PC-9 (cell line): ENCODE measurements around the gene ID2. TPM values are rescaled to one million over a fixed set of nuclear protein-coding genes. Genes with fewer than 3 reads are reported as not detected.

Experiments used
- BruUV-seq: library from RNA; stranded (reverse); fragments of 400-500 nt; replicated peaks from 2 replicates; lab custom pipeline; 2021; lab: Mats Ljungman, UMichigan
- CTCF ChIA-PET: fragments of 300-600 bp; sonication (Branson Sonifier 250); formaldehyde crosslinking; loops from one replicate; lab custom pipeline; 2022; ENCODE audit warnings: antibody characterized with exemption; lab: Charles Lee
- POLR2A ChIA-PET: fragments of 300-600 bp; sonication (Branson Sonifier 250); formaldehyde crosslinking; loops from one replicate; lab custom pipeline; 2022; ENCODE audit warnings: antibody characterized with exemption; ENCODE audit not compliant: unreplicated experiment; lab: Charles Lee
- DNase-seq, 2 experiments: peaks; one replicate each; pipeline versions ENCODE4 v3.0.0 to v3.0.0-alpha.2; 2015 to 2022; ENCODE audit warnings: mixed read lengths in 1 of 2
- H2AFZ ChIP-seq: fragments of 200-600 bp; sonication (generic); 2 replicates; pipeline ENCODE4 v1.8.1; 2017; ENCODE audit warnings: antibody characterized with exemption
- H3F3A ChIP-seq: fragments of 200-600 bp; sonication (generic); 2 replicates; pipeline ENCODE4 v1.8.1; 2017; ENCODE audit warnings: antibody characterized with exemption, mild to moderate bottlenecking, low read depth; ENCODE audit not compliant: insufficient read depth
- H3K27ac ChIP-seq: fragments of 200-600 bp; sonication (generic); 2 replicates; pipeline ENCODE4 v1.6.1; 2016; ENCODE audit warnings: mixed run types
- H3K27me3 ChIP-seq: fragments of 200-600 bp; sonication (generic); 2 replicates; pipeline ENCODE4 v1.6.1; 2016; ENCODE audit warnings: low read depth, mixed run types; ENCODE audit not compliant: insufficient read depth
- H3K36me3 ChIP-seq: fragments of 200-600 bp; sonication (generic); 2 replicates; pipeline ENCODE4 v1.6.1; 2016; ENCODE audit warnings: low read depth, mixed run types
- H3K4me1 ChIP-seq: fragments of 200-600 bp; sonication (generic); replicated peaks from 2 replicates; pipeline ENCODE4 v1.6.1; 2016; ENCODE audit warnings: mixed run types; ENCODE audit not compliant: insufficient read depth
- H3K4me2 ChIP-seq: fragments of 200-600 bp; sonication (generic); 2 replicates; pipeline ENCODE4 v1.6.1; 2017; ENCODE audit warnings: mixed run types
- H3K4me3 ChIP-seq: fragments of 200-600 bp; sonication (generic); 2 replicates; pipeline ENCODE4 v1.6.1; 2016; ENCODE audit warnings: mixed run types
- H3K79me2 ChIP-seq: fragments of 200-600 bp; sonication (generic); 2 replicates; pipeline ENCODE4 v1.6.1; 2017; ENCODE audit warnings: low read depth, mixed run types
- H3K9me2 ChIP-seq: fragments of 200-600 bp; sonication (generic); 2 replicates; pipeline ENCODE4 v1.8.1; 2017; ENCODE audit warnings: mild to moderate bottlenecking; ENCODE audit not compliant: insufficient read depth
- H3K9me3 ChIP-seq: fragments of 200-600 bp; sonication (generic); 2 replicates; pipeline ENCODE4 v1.8.1; 2016; ENCODE audit warnings: low read depth; ENCODE audit not compliant: insufficient read depth
- H4K20me1 ChIP-seq: fragments of 200-600 bp; sonication (generic); 2 replicates; pipeline ENCODE4 v1.8.1; 2017; ENCODE audit not compliant: insufficient read depth
- EZH2 ChIP-seq: fragments of 200-600 bp; sonication (generic); IDR thresholded peaks from 2 replicates; pipeline ENCODE4 v1.8.0; 2017; ENCODE audit warnings: antibody characterized with exemption, low read depth
- intact Hi-C: fragments of 100-400 bp; cut with micrococcal nuclease; formaldehyde crosslinking; loops from one replicate; pipeline ENCODE4 v1.10.0; 2022; ENCODE audit not compliant: unreplicated experiment
- total RNA-seq: library from RNA; stranded (reverse); gene quantifications from 2 replicates; pipeline ENCODE4 v1.2.3, GENCODE V29; 2021
- TF ChIP-seq, protein P1 (sequence below): fragments of 200-600 bp; sonication (generic); conservative IDR thresholded peaks from 2 replicates; pipeline ENCODE4 v1.6.1; 2017; ENCODE audit warnings: mixed run types, antibody characterized with exemption, mild to moderate bottlenecking, moderate library complexity

ID2 gene
- total RNA-seq, 1 experiment from 2014 or later, result 0.61 TPM

DNA sequence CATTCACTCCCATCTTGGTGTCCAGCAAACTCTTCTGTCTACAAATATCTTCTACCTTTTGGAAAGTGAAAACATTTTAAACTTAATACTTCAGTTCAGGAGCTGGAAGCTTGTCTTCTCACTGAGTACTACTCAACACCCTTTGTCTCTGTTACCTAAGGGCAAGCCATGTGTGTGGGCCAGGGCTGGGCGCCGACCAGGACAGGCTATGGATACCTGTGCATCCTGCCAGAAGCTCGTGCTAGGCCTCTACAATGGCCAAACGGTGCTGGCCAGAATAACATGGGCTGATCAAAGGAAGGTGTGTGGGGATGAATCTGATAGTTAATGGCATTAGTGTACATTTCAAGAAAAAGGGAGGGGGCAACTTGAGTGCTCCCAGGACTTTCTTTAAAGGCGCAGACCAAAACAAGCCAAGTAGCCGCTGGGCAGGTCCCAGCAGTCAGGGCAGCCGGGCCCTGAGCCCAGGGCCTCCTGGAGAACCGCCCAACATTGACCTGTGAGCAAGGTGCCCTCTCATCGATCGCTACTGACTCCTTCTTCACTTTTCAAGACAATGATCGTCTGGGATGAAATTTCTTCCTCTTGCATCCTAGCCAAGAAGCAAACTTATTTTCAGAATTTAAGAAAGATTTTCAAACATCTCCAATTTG, 29.0 kb upstream of the ID2 start:
- no peaks in the 10 kb centered on the region for H3K9me3 ChIP-seq
- H3K4me3 ChIP-seq, result no peak overlapping the region
- intact Hi-C loops, result no loop called here
- H3K27ac ChIP-seq, result no peak overlapping the region
- no peaks in the 10 kb centered on the region for H4K20me1 ChIP-seq
- peaks cover 5% of the 10 kb centered on the region for H3F3A ChIP-seq
- H3K9me2 ChIP-seq, result no peaks in the 10 kb centered on the region
- ChIA-PET POLR2A (no interaction called here), CTCF (no interaction called here)
- H3K4me1 ChIP-seq, result no peaks in the 10 kb centered on the region
- peaks cover 71% of the 10 kb centered on the region for H3K27me3 ChIP-seq
- no peak for TF ChIP-seq EZH2
- TF ChIP-seq, protein P1, sequence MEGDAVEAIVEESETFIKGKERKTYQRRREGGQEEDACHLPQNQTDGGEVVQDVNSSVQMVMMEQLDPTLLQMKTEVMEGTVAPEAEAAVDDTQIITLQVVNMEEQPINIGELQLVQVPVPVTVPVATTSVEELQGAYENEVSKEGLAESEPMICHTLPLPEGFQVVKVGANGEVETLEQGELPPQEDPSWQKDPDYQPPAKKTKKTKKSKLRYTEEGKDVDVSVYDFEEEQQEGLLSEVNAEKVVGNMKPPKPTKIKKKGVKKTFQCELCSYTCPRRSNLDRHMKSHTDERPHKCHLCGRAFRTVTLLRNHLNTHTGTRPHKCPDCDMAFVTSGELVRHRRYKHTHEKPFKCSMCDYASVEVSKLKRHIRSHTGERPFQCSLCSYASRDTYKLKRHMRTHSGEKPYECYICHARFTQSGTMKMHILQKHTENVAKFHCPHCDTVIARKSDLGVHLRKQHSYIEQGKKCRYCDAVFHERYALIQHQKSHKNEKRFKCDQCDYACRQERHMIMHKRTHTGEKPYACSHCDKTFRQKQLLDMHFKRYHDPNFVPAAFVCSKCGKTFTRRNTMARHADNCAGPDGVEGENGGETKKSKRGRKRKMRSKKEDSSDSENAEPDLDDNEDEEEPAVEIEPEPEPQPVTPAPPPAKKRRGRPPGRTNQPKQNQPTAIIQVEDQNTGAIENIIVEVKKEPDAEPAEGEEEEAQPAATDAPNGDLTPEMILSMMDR, result no peak
- DNase-seq, result no peak
- no TSS peak for BruUV-seq
- H3K79me2 ChIP-seq, result no peaks in the 10 kb centered on the region
- H3K36me3 ChIP-seq, result no peaks in the 10 kb centered on the region
- H2AFZ ChIP-seq, result no peak overlapping the region
- H3K4me2 ChIP-seq, result no peak overlapping the region

DNA sequence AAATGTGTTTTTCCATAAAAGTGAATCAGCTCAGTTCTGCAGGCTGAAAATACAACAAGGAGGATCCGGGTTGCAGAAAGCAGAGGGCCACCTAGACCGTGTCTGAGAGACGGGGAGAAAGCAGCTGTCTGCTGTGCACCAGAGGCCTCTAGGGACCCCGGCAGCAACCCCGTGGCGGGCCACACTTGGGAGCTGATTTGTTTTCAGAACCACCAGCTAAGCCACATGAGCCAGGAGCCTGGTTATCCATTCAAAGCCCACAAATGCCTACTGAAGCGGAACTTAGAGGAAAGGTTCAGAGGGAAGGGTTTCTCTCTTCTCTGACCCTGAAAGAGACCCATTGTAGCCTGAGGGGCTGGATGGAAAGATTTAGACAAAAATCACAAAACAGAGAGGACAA, 28.4 kb upstream of the ID2 start:
- H3K79me2 ChIP-seq, result no peaks in the 10 kb centered on the region
- H3K9me2 ChIP-seq, result no peaks in the 10 kb centered on the region
- no peaks in the 10 kb centered on the region for H3K36me3 ChIP-seq
- no peaks in the 10 kb centered on the region for H3K9me3 ChIP-seq
- TF ChIP-seq, protein P1, result no peak
- no peak for TF ChIP-seq EZH2
- BruUV-seq, result no TSS peak
- peaks cover 76% of the 10 kb centered on the region for H3K27me3 ChIP-seq
- H3K4me2 ChIP-seq, result no peak overlapping the region
- no peaks in the 10 kb centered on the region for H4K20me1 ChIP-seq
- intact Hi-C loops, result no loop called here
- POLR2A ChIA-PET, result interaction anchor here (0.7 kb wide), 1 partner anchor 100 kb away, joined by 4 read pairs; no protein-coding TSS in a partner anchor
- DNase-seq, result no peak
- CTCF ChIA-PET, result no interaction called here
- no peak overlapping the region for H3K27ac ChIP-seq
- H3F3A ChIP-seq, result peaks cover 5% of the 10 kb centered on the region
- no peaks in the 10 kb centered on the region for H3K4me1 ChIP-seq
- H2AFZ ChIP-seq, result no peak overlapping the region
- H3K4me3 ChIP-seq, result no peak overlapping the region

DNA sequence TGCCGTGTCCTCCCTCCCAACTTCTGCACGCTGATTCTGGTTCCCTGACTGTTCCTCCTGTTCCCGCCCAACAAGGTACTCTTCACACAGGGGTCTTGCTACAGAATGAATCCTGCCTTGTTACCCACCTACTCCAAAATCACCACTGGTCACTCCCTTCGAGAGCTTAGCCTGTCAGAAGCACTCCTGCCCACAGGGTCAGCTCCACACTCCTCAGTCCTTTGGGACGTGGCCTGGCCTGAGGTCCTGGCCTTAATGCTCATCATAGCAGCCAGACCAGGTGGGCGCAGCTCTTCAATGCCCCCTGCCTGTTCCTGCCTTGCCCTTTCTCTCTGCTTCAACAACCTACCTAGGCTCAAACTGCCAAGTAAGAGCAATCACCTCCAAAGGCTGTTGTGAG, 27.8 kb upstream of the ID2 start:
- no TSS peak for BruUV-seq
- CTCF ChIA-PET, result no interaction called here

More for the DNA sequence above, 27.8 kb upstream of the ID2 start:
- Histone ChIP-seq H3K27ac (no peak overlapping the region), H3K4me2 (no peak overlapping the region), H3K9me3 (no peaks in the 10 kb centered on the region), H3K4me1 (no peaks in the 10 kb centered on the region), H3F3A (peaks cover 5% of the 10 kb centered on the region), H3K36me3 (no peaks in the 10 kb centered on the region), H3K27me3 (peaks cover 82% of the 10 kb centered on the region), H3K4me3 (no peak overlapping the region), H4K20me1 (no peaks in the 10 kb centered on the region), H3K79me2 (no peaks in the 10 kb centered on the region), H2AFZ (no peak overlapping the region), H3K9me2 (no peaks in the 10 kb centered on the region)
- POLR2A ChIA-PET, result interaction anchor here (0.7 kb wide), 1 partner anchor 100 kb away, joined by 4 read pairs; no protein-coding TSS in a partner anchor
- TF ChIP-seq, protein P1, result no peak
- no peak for TF ChIP-seq EZH2
- DNase-seq, result no peak
- intact Hi-C loops, result no loop called here
